Lung (tissue), 12 donors: ENCODE results near the gene ANKRD44. TPM values are rescaled to one million over a fixed set of nuclear protein-coding genes. Genes with fewer than 3 reads are reported as not detected.
A peak's percentile ranks its signal among the peaks of the same experiment; 100 is the strongest.

Experiments
- ATAC-seq: fragments of 200-7000 bp; cut with Tn5 transposase; one replicate; pipeline ENCODE4 v1.9.1; 2020; ENCODE audit warnings: moderate number of reproducible peaks; ENCODE audit not compliant: insufficient read depth, low FRiP score
- DNase-seq, 3 donors: peaks; one replicate each; pipeline ENCODE4 v3.0.0-alpha.2; 2013 to 2017
- H3K27ac ChIP-seq, 2 donors: one replicate each; pipeline ENCODE4 v1.5.1; 2013; ENCODE audit warnings: mild to moderate bottlenecking in 2 of 2, moderate library complexity in 2 of 2, control low read depth in 1 of 2, inconsistent platforms in 1 of 2, low read depth in 1 of 2, low read length in 1 of 2
- H3K27me3 ChIP-seq, 3 donors: one replicate each; pipeline ENCODE4 v1.5.1; 2013; ENCODE audit warnings: low read length in 2 of 3; ENCODE audit not compliant: control insufficient read depth in 3 of 3, insufficient read depth in 3 of 3
- H3K36me3 ChIP-seq, 4 donors: one replicate each; pipeline ENCODE4 v1.5.1; 2013; ENCODE audit warnings: low read length in 4 of 4, mild to moderate bottlenecking in 1 of 4, moderate library complexity in 1 of 4; ENCODE audit not compliant: control insufficient read depth in 4 of 4, insufficient read depth in 4 of 4
- H3K4me1 ChIP-seq, 5 donors: one replicate each; pipeline ENCODE4 v1.5.1; 2013; ENCODE audit warnings: low read length in 5 of 5, mild to moderate bottlenecking in 2 of 5, moderate library complexity in 1 of 5; ENCODE audit not compliant: control insufficient read depth in 5 of 5, insufficient read depth in 5 of 5
- H3K4me3 ChIP-seq: one replicate; pipeline ENCODE4 v1.5.1; 2013; ENCODE audit warnings: mild to moderate bottlenecking, control low read depth, moderate library complexity
- H3K9ac ChIP-seq, 2 donors: one replicate each; pipeline ENCODE4 v1.5.1; 2013; ENCODE audit warnings: low read length in 2 of 2, control low read depth in 1 of 2; ENCODE audit not compliant: insufficient read depth in 1 of 2
- H3K9me3 ChIP-seq, 4 donors: one replicate each; pipeline ENCODE4 v1.5.1; 2013; ENCODE audit warnings: low read length in 3 of 4, mild to moderate bottlenecking in 1 of 4, moderate library complexity in 1 of 4; ENCODE audit not compliant: control insufficient read depth in 4 of 4, insufficient read depth in 3 of 4
- WGBS, 2 donors: extraction: QIAGEN DNeasy Blood & Tissue Kit; methylation state at CpG; one replicate each; pipeline ENCODE4 v1.1.7; 2013; 5-methylcytosine and 5-hydroxymethylcytosine counted together
- polyA plus RNA-seq, 2 donors: library from polyadenylated mRNA; stranded (reverse); fragments of 200-250 nt; gene quantifications; one replicate each; pipeline ENCODE4 v1.2.1, GENCODE V29; 2013
- total RNA-seq, 2 donors: library from RNA; depleted of rRNA in 1 of 2; stranded (reverse); fragments of >200 nt in 1 of 2; gene quantifications; one replicate each; pipeline ENCODE4 v1.2.1, GENCODE V29; 2014 to 2021
- TF ChIP-seq, protein P1 (sequence below): IDR thresholded peaks from 2 replicates; pipeline ENCODE4 v1.5.1; 2012; ENCODE audit warnings: mild to moderate bottlenecking; ENCODE audit errors: control extremely low read depth, extremely low read depth
- donor health status: control.
- donor health status: control.
- donor health status: Bipolar disorder and iron deficiency.
- donor health status: healthy.
- donor health status: DM: yes; HTN: yes; CAD: no.

ANKRD44 gene
- total and polyA plus RNA-seq, 4 donors = 7.1 to 73.8 (median 20.3) TPM

DNA sequence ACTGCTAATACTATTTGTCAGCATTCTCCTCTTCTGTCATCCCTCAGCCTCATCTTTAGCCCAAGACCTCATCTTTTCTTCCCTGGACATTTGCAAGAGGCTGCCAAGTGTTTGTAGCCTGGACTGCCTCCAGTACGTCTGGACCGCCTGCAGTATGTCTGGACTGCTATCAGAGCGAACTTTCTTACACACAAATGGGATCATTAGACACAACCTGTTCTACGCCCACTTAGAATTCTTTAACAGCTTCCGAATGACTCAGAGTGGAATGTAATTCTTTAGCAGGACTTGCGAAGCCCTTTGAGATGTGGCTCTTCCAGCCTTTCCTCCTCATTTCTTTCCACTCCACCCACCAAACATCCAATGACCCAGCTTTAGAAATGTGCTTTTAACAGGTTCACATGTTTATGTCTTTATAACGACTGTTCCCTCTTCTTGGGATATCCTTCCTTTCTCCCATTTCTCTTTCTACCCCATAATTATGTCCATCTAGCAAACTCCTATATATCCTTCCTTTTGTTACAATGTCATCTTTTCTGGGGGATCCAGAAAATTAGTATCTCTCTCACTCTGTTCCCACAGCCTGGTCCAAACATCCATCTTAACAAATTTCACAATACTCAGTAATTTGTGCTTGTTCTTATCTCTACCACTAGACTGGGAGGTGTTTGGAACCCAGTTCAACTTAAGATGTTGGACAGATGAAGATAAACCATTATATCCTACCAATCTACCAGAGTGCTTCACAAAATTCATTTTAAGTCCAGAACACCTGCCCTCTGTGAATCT, 212.8 kb downstream of the ANKRD44 start:
- ATAC-seq (peak; percentile 71), DNase-seq (peak; percentile 28 to 71 (median 45))
- no peak overlapping the region for H3K4me3 ChIP-seq
- peak overlapping the region in 1 of 2 donors; percentile 9 for H3K27ac ChIP-seq
- no peak overlapping the region for H3K9ac ChIP-seq
- H3K27me3 ChIP-seq = no peaks in the 10 kb centered on the region
- H3K36me3 ChIP-seq = peaks cover 0 to 5% (median 0%) of the 10 kb centered on the region in 4 donors
- TF ChIP-seq, protein P1, sequence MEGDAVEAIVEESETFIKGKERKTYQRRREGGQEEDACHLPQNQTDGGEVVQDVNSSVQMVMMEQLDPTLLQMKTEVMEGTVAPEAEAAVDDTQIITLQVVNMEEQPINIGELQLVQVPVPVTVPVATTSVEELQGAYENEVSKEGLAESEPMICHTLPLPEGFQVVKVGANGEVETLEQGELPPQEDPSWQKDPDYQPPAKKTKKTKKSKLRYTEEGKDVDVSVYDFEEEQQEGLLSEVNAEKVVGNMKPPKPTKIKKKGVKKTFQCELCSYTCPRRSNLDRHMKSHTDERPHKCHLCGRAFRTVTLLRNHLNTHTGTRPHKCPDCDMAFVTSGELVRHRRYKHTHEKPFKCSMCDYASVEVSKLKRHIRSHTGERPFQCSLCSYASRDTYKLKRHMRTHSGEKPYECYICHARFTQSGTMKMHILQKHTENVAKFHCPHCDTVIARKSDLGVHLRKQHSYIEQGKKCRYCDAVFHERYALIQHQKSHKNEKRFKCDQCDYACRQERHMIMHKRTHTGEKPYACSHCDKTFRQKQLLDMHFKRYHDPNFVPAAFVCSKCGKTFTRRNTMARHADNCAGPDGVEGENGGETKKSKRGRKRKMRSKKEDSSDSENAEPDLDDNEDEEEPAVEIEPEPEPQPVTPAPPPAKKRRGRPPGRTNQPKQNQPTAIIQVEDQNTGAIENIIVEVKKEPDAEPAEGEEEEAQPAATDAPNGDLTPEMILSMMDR = no peak
- 75 to 87% methylated on average over 7 of the region's 7 CpGs for WGBS, 2 donors
- peaks cover 0 to 12% (median 0%) of the 10 kb centered on the region in 5 donors for H3K4me1 ChIP-seq
- no peaks in the 10 kb centered on the region for H3K9me3 ChIP-seq

DNA sequence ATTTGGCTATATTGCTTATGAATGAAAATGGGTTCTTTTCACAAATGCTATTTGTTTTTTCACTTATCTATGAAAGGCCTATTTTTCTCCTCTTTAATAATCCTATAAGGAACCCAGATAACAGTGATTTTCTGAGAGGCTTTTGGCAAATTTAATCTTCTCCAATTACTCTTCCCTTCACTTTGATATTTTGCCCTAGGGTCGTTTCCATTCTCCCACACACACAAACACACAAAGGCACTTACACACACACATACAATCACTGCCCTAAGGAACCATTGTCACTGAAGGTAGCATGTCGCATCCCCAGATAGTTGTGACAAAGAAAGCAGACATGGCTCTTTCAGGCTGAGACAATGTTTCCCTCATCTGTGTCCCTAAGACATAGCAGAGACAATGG, 213.9 kb downstream of the ANKRD44 start:
- Histone ChIP-seq H3K36me3 (peaks cover 0 to 5% (median 0%) of the 10 kb centered on the region in 4 donors), H3K9me3 (no peaks in the 10 kb centered on the region), H3K27me3 (no peaks in the 10 kb centered on the region), H3K4me1 (peaks cover 0 to 19% (median 0%) of the 10 kb centered on the region in 5 donors), H3K27ac (no peak overlapping the region), H3K9ac (no peak overlapping the region), H3K4me3 (no peak overlapping the region)
- DNase-seq (no peak), ATAC-seq (no peak)
- TF ChIP-seq, protein P1 = no peak
- WGBS, 2 donors = 89 to 96% methylated on average over 2 of the region's 2 CpGs

DNA sequence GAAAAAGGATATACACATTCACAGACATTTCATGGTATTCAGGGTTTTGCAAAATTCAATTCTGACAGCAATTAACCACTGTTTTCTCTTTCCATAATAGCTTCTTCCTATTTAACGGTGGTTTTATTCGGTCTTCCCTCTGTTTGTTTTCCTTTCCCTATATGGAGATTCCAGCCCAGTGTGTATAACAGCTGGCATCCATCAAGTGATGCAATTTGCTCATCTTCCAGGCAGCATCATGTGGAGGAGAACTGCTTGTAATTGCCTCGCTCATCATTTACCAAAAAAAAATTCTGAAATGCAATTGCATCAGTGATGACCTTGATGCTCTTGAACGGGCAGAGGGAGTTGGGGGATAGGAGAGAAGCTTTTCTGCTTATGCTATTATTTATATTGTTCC, 218.1 kb downstream of the ANKRD44 start:
- ATAC-seq (no peak), DNase-seq (peak; percentile 73 to 92 (median 86))
- no peaks in the 10 kb centered on the region for H3K27me3 ChIP-seq
- H3K36me3 ChIP-seq = peaks cover 0 to 4% (median under 1%) of the 10 kb centered on the region in 4 donors
- H3K9ac ChIP-seq = peak overlapping the region in 1 of 2 donors; percentile 47
- H3K27ac ChIP-seq = no peak overlapping the region
- WGBS, 2 donors = 70 to 78% methylated on average over 4 of the region's 4 CpGs
- H3K4me3 ChIP-seq = no peak overlapping the region
- TF ChIP-seq, protein P1 = no peak
- no peaks in the 10 kb centered on the region for H3K9me3 ChIP-seq
- H3K4me1 ChIP-seq = peaks cover 0 to 11% (median 2%) of the 10 kb centered on the region in 5 donors
